HG03135 (cell line): ENCODE results near the gene SORL1-AS1.
"Not testable (repeated sequence)": the region's sequence is repeated elsewhere in the genome, so short reads cannot be mapped to it uniquely, and the experiment has no call there.

Source experiments
- ATAC-seq: cut with Tn5 transposase; IDR thresholded peaks from one replicate; pipeline ENCODE4 v1.9.1; 2021; ENCODE audit warnings: mild to moderate bottlenecking, moderate library complexity; ENCODE audit not compliant: unreplicated experiment

The SORL1-AS1 gene

GRCh38 chr11:121431820-121432526 lies 20.8 kb downstream of the SORL1-AS1 start:
- no peak for ATAC-seq

GRCh38 chr11:121429556-121429955 lies 23.2 kb downstream of the SORL1-AS1 start:
- ATAC-seq: no peak

- ATAC-seq: no peak
These were observed 25.4 kb downstream of the SORL1-AS1 start for GRCh38 chr11:121427400-121427744.

GRCh38 chr11:121426476-121427399 lies 26.0 kb downstream of the SORL1-AS1 start:
- ATAC-seq: no peak

- ATAC-seq: no peak
These were observed 26.9 kb downstream of the SORL1-AS1 start for GRCh38 chr11:121425828-121426227.

GRCh38 chr11:121422675-121423074 lies 30.1 kb downstream of the SORL1-AS1 start:
- ATAC-seq: no peak

- no peak for ATAC-seq
These were observed 31.4 kb downstream of the SORL1-AS1 start for GRCh38 chr11:121421149-121421901.

GRCh38 chr11:121420398-121420797 lies 32.4 kb downstream of the SORL1-AS1 start:
- ATAC-seq: no peak

- ATAC-seq: no peak
These were observed 32.9 kb downstream of the SORL1-AS1 start for GRCh38 chr11:121419836-121420235.

- peak; percentile 43 for ATAC-seq
These were observed 34.1 kb downstream of the SORL1-AS1 start for GRCh38 chr11:121418625-121419114.

GRCh38 chr11:121417607-121418006 lies 35.2 kb downstream of the SORL1-AS1 start:
- no peak for ATAC-seq

GRCh38 chr11:121417055-121417551 lies 35.7 kb downstream of the SORL1-AS1 start:
- ATAC-seq: peak; percentile 61

- ATAC-seq: no peak
These were observed 36.9 kb downstream of the SORL1-AS1 start for GRCh38 chr11:121415856-121416255.

GRCh38 chr11:121414141-121414913 lies 38.4 kb downstream of the SORL1-AS1 start:
- no peak for ATAC-seq

GRCh38 chr11:121412711-121413415 lies 39.9 kb downstream of the SORL1-AS1 start:
- ATAC-seq: no peak

- no peak for ATAC-seq
These were observed 40.7 kb downstream of the SORL1-AS1 start for GRCh38 chr11:121412000-121412587.

- ATAC-seq: not testable (repeated sequence)
These were observed 41.4 kb downstream of the SORL1-AS1 start for GRCh38 chr11:121411330-121411729.

- ATAC-seq: not testable (repeated sequence)
These were observed 42.7 kb downstream of the SORL1-AS1 start for GRCh38 chr11:121410041-121410440.

GRCh38 chr11:121408830-121409229 lies 43.9 kb downstream of the SORL1-AS1 start:
- ATAC-seq: no peak
